ENCODE data around the gene RAMP1. TPM values are rescaled to one million over a fixed set of nuclear protein-coding genes. Genes with fewer than 3 reads are reported as not detected.

The RAMP1 gene
- total and polyA plus RNA-seq, 2 experiments from 2014 or later: 134 to 329 TPM

DNA sequence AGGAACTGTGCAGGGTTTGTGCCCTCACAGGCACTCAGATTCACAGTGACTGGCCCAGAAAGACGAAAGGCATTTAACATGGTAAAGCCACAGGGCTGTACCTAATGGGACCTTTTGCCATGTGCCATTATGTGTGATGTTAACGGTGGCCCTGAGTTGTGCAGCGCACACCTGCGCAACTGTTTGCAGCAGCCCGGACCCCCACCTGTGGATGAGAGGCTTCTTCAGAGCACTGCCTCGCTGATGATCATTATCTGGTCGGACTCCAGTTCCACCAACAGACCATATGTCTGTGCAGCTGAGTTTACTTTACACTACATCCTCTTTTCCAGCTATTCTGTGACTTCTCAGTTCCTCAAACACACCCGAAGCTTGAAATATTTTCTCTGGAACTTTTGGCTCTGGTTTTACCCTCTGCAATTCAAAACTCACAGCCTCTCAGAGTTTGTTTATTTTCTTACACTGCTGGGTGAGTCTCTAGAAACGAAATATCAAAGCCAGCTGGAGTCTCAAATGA is 71.8 kb downstream of the RAMP1 start:
- H3K9me3 ChIP-seq (ENCODE audit: low read depth): no peaks in the 10 kb centered on the region
- H3K9me2 ChIP-seq (replicated peaks; ENCODE audit: insufficient read depth): no peaks in the 10 kb centered on the region
- H3K4me2 ChIP-seq: no peak overlapping the region
- H2AFZ ChIP-seq: no peak overlapping the region
- H3K79me2 ChIP-seq: no peaks in the 10 kb centered on the region
- H3K4me1 ChIP-seq (ENCODE audit: insufficient read depth): no peaks in the 10 kb centered on the region
- TF ChIP-seq EZH2 (IDR thresholded peaks at IDR 0.05; ENCODE audit: borderline replicate concordance) (no peak), EZH2phosphoT487 (IDR thresholded peaks at IDR 0.05; ENCODE audit: low read depth, severe bottlenecking, unreplicated experiment) (no peak)
- TF ChIP-seq, protein P1, sequence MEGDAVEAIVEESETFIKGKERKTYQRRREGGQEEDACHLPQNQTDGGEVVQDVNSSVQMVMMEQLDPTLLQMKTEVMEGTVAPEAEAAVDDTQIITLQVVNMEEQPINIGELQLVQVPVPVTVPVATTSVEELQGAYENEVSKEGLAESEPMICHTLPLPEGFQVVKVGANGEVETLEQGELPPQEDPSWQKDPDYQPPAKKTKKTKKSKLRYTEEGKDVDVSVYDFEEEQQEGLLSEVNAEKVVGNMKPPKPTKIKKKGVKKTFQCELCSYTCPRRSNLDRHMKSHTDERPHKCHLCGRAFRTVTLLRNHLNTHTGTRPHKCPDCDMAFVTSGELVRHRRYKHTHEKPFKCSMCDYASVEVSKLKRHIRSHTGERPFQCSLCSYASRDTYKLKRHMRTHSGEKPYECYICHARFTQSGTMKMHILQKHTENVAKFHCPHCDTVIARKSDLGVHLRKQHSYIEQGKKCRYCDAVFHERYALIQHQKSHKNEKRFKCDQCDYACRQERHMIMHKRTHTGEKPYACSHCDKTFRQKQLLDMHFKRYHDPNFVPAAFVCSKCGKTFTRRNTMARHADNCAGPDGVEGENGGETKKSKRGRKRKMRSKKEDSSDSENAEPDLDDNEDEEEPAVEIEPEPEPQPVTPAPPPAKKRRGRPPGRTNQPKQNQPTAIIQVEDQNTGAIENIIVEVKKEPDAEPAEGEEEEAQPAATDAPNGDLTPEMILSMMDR (IDR thresholded peaks at IDR 0.05; ENCODE audit: poor library complexity): no peak
- no peak overlapping the region for H3K4me3 ChIP-seq
- WGBS (ENCODE audit: low lambda C conversion rate, missing lambda C conversion rate): 71% methylated on average over 9 of the region's 9 CpGs
- H3K27me3 ChIP-seq: no peaks in the 10 kb centered on the region
- no peaks in the 10 kb centered on the region for H3K36me3 ChIP-seq (replicated peaks; ENCODE audit: insufficient read depth, low read depth)
- DNase-seq (ENCODE audit: low spot score): no peak
- H3K27ac ChIP-seq: no peak overlapping the region
- no peaks in the 10 kb centered on the region for H4K20me1 ChIP-seq (ENCODE audit: insufficient read depth, poor library complexity, severe bottlenecking)

DNA sequence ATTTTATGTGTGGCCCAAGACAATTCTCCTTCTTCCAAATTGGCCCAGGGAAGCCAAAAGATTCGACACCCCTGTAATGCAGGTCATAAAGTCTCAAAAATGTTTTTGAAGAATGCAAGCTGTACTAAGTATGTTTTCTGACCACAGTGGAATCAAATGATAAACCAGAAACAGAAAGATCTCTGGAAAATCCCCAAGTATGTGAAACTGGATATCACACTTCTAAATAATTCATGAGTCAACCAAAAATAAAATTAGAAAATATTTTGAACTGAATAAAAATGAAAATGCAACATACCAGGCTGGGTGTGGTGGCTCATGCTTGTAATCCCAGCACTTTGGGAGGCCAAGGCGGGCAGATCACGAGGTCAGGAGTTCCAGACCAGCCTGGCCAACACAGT is 73.3 kb downstream of the RAMP1 start:
- 85% methylated on average over 3 of the region's 3 CpGs for WGBS (ENCODE audit: low lambda C conversion rate, missing lambda C conversion rate)
- H3K36me3 ChIP-seq (replicated peaks; ENCODE audit: insufficient read depth, low read depth): no peaks in the 10 kb centered on the region
- no peaks in the 10 kb centered on the region for H3K79me2 ChIP-seq
- H3K27ac ChIP-seq: no peak overlapping the region
- no peaks in the 10 kb centered on the region for H3K4me1 ChIP-seq (ENCODE audit: insufficient read depth)
- H2AFZ ChIP-seq: no peak overlapping the region
- no peak overlapping the region for H3K4me3 ChIP-seq
- DNase-seq (ENCODE audit: low spot score): no peak
- TF ChIP-seq EZH2 (IDR thresholded peaks at IDR 0.05; ENCODE audit: borderline replicate concordance) (no peak), EZH2phosphoT487 (IDR thresholded peaks at IDR 0.05; ENCODE audit: low read depth, severe bottlenecking, unreplicated experiment) (no peak)
- TF ChIP-seq, protein P1 (IDR thresholded peaks at IDR 0.05; ENCODE audit: poor library complexity): no peak
- no peaks in the 10 kb centered on the region for H3K9me3 ChIP-seq (ENCODE audit: low read depth)
- no peaks in the 10 kb centered on the region for H3K9me2 ChIP-seq (replicated peaks; ENCODE audit: insufficient read depth)
- no peaks in the 10 kb centered on the region for H3K27me3 ChIP-seq
- H4K20me1 ChIP-seq (ENCODE audit: insufficient read depth, poor library complexity, severe bottlenecking): no peaks in the 10 kb centered on the region
- H3K4me2 ChIP-seq: no peak overlapping the region

DNA sequence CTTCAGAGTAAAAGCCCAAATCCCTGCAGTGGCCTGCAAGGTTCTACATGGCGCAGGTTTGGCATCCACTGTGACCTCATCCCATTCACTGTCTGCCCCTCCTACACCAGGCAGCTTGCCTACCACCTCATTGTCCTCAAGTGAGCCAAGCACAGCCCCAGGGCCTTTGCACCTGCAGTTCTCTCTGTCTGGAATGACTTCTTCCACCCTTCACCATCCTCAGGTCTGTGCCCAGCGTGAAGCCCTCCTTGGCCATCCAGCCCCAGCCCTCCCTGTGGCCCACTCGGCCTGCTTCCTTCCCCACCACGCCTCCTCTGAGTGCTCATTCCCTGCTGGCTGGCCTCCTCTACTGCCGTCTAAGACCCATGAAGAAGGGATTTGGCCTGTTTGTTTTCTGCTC is 74.8 kb downstream of the RAMP1 start:
- Histone ChIP-seq H3K79me2 (no peaks in the 10 kb centered on the region), H3K9me3 (ENCODE audit: low read depth) (no peaks in the 10 kb centered on the region), H3K4me2 (no peak overlapping the region), H3K4me1 (ENCODE audit: insufficient read depth) (no peaks in the 10 kb centered on the region), H3K36me3 (replicated peaks; ENCODE audit: insufficient read depth, low read depth) (no peaks in the 10 kb centered on the region), H2AFZ (no peak overlapping the region), H3K27me3 (no peaks in the 10 kb centered on the region), H4K20me1 (ENCODE audit: insufficient read depth, poor library complexity, severe bottlenecking) (no peaks in the 10 kb centered on the region), H3K4me3 (no peak overlapping the region), H3K27ac (no peak overlapping the region), H3K9me2 (replicated peaks; ENCODE audit: insufficient read depth) (no peaks in the 10 kb centered on the region)
- TF ChIP-seq EZH2phosphoT487 (IDR thresholded peaks at IDR 0.05; ENCODE audit: low read depth, severe bottlenecking, unreplicated experiment) (no peak), EZH2 (IDR thresholded peaks at IDR 0.05; ENCODE audit: borderline replicate concordance) (no peak)
- TF ChIP-seq, protein P1 (IDR thresholded peaks at IDR 0.05; ENCODE audit: poor library complexity): no peak
- DNase-seq (ENCODE audit: low spot score): no peak
- WGBS (ENCODE audit: low lambda C conversion rate, missing lambda C conversion rate): 86% methylated on average over 5 of the region's 5 CpGs

Data from hepatocyte (in vitro differentiated cells).